ENCODE results near the gene SMAD3.
"Not testable (repeated sequence)": the region's sequence is repeated elsewhere in the genome, so short reads cannot be mapped to it uniquely, and the experiment has no call there.

Gene SMAD3

DNA sequence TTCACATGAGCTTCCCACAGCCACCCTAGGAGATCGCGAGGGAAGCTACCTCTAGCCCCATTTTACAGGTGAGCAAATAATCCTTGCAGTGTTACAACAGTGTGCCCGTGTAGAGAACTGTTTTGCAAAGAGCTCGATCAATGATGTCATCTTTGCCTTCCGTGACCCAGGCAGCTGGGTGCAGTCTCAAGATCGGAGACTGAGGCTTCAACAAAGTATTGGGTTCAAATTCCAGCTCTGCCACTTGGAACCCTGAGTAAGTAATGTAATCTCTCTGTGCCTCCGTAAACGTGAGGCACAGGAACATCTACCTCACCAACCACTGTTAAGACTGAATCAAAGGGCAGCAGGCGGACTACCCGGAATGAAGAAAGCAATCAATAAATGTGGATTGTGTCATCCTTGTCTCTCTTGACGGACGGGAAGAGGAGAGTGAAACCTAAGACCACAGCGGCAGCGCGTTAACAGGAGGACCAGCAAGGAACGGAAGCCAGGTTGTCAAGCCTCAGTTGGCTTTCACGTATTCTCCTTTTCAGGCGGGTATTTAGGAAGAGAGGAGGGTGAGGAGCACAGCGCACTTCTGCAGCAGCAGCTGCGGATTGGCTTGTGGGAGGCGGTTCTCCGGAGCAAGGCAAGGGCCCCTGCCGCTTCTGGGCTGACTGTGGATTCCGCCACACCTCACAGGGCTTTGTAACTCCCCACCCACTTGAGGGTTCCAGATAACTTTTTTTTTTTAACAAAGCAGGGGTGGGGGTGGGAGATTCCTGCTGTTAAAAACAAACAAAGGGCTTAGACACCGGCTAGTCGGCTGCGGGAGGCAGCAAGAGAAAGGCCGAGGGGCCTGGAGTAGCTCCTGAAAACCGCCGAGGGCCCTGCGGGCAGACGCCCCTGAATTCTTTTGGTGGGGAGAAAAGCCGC lies 1.5 kb upstream of the SMAD3 start:
- DNase-seq, result no peak

DNA sequence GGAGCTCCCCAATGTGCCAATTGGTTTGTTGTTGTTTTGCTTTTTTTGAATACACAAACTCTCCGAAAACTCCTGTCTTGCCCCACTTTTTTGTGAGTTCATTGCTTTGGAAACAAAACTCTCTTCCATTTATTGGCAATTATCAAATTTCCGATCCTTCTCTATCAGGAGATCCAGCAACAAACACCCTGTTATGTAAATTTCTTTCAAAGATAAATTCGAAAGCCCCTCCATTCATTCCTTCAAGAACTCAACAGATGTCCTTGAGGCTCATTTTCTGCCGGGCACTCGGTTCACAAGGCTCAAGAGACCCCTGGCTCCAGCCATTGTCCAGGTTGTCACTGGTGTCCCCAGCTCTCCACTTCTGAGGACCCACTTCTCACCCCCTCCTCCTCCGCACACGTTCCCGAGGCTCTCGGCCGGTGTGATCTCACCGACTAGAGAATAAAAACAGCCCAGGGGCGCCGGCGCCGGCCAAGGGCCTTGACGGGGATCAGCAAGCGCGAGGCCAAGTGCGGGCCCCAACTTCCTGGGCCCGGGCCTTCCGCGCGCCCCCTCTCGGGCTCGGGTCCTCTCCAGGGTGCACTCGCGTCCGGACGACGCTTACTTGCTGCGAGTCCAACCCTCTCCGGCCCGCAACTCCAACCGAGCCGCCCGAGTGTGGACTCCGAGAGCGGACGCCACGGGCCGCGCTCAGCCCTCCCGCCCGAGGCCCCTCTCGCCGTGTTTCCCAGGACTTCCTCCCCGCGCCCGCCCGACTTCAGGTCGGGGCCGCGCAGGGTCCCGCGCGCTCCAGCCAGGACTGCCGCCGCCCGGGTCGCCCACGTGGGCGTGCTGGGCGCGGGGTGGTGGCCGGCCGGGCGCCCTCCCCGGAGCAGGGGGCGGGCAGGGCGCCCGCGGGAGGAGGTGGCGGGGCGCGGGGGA lies 533 bp upstream of the SMAD3 start:
- peak; percentile 43 for DNase-seq

DNA sequence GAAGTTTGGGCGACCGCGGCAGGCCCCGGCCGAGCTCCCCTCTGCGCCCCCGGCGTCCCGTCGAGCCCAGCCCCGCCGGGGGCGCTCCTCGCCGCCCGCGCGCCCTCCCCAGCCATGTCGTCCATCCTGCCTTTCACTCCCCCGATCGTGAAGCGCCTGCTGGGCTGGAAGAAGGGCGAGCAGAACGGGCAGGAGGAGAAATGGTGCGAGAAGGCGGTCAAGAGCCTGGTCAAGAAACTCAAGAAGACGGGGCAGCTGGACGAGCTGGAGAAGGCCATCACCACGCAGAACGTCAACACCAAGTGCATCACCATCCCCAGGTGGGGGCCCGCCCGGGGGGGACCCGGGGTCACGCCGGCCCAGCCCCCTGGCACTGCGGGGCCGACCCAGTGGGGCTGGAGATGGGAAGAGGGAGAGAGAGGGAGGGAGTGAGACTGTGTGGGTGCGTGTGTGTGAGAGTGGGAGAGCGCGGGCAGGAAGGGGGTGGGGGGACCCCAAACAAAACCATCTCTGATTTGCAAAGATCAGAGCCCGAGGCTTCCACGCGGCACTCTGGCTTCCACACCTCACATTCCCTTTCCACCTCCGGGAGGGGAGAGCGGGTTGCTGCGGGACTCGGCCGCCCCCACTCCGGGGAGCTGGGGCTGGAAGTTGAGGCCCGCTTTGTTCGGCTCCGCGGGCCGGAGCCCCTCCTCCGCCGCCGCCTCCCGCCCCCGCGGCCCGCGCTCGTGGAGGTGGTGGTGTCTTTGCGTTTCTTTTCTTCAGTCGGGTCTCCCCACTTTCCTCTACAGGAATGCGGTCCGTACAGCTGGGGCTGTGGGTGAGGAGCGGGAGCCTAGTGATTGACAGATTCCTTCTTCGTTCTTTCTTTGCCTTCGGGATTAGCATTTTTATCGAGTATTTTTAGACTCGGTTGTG lies 898 bp downstream of the SMAD3 start:
- peak; percentile 58 for DNase-seq

DNA sequence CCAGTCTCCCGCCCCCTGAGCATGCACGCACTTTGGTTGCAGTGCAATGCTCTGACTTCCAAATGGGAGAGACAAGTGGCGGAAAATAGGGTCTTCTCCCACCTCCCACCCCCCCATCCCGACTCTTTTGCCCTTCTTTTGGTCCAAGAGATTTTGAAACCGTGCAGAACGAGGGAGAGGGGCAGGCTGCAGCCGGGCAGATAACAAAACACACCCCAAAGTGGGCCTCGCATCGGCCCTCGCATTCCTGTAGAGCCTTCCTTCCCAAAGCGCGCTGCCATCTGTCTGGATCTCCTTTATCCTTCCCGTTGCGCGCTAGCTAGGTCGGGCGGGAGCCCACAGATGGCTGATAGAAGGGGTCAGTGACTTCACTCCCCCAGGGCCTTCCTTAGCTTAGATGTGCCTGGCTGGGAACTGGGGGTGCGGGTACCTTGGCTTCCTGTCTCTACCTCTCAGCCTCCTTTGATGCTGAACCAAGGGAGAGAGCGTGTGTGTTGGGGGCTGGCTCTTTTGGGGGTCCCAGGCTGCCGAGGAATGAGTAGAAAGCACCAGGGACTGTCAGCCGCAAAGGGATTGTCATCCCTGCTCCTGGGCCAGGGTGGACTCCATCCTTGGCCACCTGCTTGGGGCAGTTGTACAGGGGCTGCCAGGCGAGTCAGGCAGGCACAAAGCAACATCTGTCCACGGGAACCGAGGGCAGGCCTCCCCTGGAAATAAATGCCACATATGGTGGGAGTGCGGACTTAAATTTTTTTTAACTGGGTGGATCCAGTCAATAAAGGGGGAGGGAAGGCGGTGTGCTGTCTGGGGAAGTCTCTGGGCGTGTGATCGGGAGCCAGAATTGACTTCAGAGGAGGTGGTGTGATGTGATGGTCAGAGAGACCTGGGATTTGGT lies 1.8 kb downstream of the SMAD3 start:
- DNase-seq, result no peak

DNA sequence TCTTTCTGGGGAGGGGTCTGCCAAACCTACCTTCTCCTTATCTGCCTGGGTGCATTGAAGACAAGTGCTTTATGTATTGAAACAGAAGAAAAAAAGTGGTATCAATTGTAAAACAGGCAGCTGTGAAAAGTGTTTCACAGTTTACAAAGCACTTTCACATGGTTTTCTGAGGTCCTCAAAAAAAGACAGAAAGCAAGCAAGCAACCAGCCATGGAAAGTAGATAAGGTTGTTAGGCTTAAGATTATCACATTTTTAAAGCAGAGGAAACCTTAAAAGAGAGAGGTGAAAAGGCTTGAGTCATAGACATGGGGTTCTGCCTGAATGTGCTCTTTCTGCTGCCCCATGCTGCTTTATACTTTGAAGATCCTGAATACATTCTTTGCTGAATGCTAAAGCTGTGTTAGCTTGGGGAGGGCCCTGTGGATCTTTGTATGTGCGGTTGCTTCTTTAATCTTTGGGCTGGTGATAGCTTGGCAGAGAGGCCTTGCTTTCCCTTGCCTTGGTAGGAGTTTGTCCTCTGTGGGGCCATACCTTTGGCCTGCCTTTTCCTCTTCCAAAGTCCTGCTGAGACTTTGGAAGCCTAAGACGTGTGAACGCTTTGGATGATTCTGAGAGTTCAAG lies 2.6 kb downstream of the SMAD3 start:
- DNase-seq, result no peak

DNA sequence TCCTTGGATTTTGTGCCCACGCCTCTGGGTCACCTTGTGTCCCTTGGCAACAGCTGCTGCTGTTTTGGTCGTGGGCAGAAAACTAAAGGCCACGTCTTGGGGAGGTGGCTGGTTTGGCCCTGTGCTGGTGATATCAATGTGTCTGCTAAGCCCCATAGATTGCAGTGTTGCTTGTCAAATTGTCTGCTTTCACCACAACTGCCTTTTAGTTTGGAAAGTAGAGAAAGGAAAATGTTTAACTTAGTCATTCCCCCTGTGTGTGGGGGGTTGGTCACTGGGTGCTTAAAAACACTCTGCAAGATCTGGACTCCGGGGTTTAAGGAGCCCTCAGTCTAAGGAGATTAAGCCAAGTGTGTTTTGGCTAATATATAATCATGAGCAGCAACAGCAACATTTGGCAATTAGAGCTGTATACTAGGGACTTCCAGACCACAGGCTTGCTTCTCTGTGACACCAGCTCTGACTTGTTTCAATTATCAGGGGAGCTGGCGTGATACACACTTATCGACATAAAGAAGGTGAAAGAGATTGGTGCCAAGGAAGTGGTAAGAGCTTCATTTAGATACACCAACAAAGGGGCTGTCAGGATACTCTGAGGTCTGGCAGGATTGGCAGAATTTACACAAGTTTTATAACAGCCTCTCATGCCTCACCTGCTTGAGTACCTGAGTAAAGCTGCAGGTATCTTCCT lies 3.5 kb downstream of the SMAD3 start:
- DNase-seq, result no peak

DNA sequence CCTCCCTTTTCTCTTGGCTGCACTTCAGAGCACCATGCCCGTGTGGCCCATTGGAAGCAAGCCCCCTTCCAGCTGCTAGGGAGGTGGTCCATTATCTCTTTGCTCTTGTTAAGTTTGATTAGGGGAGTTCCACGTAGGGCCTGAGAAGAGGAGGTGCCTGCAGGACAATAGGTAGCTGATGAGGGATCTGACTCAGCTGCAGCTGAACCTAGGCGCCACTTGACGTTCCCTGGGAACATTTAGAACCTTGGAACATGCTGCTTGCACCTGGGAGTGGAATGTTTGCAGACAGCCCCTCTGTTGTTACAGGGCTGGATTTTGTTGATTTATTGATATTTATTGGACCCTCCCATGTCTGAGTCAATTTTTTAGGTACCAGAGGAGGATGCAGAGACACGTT lies 4.7 kb downstream of the SMAD3 start:
- no peak for DNase-seq

DNA sequence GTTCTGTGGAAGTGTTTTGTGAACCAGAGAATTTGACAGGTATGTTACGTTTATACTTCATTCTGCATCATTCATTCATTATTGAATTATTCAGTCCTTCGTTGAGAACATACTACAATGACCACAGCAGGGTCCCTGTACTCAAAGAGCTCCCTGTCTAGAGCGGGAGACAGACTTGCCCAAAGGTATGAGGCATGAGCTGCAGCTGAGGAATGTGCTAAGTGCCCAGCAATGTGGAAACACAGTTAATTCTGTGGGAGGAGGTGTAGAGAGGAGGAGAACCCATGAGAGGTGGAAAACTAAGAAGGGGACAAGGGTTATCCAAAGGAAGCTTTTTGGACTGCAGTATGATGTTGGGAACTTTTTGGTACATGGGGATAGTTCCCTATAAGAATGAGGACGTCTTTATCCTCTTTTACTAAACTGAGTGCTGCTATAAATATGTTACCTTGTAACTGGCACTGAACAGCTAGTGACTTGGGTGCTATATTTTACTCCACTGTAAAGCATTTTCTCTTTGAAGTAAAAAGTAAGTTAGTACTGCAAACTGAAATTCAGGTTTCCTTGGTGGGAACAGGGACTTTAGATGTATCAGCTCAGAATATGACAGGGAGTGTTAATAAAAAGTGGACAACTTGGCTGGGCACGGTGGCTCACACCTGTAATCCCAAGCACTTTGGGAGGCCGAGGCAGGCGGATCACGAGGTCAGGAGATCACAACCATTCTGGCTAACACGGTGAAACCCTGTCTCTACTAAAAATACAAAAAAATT lies 5.7 kb downstream of the SMAD3 start:
- DNase-seq, result no peak

DNA sequence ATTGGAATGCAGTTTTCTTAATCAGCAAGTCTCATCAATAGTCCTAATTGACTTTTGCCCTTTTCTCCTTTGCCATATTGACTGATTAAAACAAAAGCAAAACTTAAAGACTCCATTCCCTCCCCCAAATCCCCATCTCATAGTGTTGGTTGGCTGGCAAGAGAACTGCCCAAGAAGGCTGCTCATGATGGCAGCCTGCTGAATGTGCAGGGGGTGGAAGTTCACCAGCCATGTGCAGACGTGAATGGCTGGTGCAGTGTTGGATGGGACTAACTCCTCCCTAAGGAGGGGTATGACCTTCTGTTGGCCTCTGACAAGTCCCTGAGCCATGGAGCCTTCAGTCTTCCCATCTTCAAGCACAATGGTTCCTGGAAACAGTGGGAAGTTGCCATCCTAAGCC lies 7.0 kb downstream of the SMAD3 start:
- no peak for DNase-seq

DNA sequence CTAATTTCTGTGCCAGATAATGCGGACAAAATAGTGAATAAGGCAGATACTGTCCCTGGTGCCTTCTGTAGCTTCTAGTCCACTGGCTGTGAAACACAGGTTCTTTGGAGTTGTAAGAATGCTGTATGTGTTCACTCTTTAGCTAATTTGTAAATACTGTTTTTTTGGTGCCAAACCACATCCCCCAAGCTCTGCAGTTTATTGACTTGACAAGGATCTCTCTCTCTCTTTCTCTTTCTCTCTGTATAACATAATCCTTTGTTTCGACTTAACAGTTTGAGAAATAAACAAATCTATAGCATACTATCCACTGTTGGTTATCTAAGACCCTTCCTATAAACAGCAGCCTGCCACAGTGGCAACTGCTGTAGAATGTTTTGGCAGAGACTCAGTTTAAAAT lies 7.6 kb downstream of the SMAD3 start:
- no peak for DNase-seq

DNA sequence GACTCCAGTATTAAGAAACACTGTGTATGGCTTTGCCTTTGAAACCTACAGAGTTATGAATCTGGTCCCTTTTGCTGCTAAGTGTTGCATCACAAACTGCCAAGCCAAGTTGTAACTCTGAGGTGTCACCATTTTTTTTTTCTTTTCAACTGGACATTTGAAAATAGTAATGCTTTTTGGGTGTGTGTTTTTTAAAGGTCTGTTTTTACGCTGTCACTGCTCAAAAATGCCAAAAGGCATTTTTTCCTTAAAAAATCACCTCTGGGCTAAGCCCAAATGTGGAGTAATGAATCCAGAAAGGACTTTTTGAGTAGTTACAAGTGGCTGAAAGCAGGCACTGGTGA lies 9.5 kb downstream of the SMAD3 start:
- no peak for DNase-seq

DNA sequence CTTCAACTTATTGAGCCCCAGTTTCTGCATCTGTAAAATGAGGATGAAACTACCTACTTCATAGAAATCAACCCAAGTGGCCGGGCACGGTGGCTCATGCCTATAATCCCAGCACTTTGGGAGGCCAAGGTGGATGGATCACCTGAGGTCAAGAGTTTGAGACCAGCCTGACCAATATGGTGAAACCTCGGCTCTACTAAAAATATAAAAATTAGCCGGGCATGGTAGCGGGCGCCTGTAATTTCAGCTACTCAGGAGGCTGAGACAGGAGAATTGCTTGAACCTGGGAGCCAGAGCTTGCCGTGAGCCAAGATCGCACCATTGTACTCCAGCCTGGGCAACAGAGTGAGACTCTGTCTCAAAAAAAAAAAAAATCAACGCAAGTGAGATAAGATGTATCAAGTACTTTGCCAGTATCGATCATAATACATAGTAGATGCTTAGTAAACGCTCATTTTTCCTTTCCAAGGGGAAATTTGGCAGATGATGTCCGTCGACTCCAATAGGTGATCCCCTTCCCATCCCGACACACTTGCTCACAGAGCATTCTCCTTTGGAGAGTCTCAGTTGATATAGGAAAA lies 10.2 kb downstream of the SMAD3 start:
- DNase-seq, result not testable (repeated sequence)

DNA sequence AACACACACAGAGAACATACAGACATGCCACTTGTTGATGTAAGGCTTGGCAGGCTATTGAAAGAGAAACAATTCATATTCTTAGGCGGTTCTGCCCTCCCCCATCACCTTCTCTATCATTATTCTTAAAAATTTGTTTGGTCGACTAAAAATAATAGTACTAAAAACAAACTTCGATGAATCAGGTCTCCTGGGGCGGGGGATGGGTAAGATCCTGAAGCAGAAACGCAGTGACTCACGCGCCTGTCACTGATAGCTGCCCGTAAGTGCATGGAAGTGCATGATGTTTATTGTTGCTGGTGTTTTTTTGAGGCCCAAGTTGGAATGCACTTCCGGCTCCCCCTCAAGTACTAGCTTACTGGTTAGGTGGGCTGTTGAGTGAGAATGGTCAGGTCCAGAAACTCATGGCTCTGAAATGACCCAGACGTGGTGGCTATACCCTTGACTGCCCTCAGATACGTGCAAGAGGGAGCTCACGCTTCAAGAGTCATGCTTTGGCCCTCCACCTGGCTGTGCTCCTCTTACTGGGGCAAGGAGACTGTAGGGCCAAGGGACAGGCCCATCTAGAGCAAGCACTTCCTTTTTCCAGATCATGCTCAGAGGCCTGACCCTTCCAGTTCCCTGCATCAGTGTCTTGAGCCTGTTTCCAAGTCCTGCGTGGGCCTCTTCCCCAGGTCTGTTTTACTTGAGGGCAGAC lies 10.9 kb downstream of the SMAD3 start:
- DNase-seq, result peak; percentile 75

DNA sequence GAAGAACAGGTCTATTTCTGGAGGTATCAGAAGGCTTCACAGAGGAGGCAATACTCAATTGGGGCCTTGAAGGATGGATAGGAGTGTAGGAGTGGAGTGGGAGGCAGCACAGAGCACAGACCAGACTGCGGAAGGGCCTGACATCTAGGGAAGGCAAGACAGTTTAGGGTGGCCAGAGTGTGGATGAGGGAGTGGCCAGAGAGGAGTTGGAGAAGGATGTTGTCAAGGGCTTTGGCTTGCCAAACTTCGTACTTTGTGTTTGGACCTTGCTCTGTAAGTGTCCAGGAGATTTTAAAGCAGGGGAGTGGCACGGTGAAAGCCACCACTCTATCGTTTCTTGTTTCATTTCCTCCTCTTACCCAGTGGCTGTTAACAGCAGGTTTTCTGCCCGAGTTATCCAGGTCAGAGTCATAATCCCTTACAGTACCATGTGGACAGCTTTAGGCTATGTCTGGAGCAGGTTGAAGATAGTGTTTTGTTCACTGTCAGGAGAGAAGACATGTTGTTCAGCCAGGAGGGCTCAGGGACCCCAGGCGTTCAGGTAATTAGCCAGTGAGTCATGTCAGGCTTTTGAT lies 12.3 kb downstream of the SMAD3 start:
- DNase-seq, result no peak

DNA sequence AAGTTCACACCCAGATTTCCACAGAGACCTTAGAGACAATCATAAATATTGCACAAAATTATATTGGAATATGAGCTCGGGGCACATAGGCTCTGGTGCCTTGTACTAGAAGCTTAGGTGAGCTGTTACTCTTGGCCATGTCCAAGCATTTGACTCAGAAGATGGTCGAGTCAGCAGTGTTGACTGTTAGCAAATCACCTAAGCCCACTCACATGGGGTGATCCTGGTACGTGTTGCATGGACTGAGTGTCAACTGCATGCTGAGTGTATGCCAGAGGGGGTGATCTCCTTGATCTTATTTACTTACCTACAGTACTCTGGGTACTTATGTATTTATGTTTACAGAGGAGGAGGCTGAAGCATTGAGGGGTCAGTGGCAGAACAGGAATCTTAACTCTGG lies 14.0 kb downstream of the SMAD3 start:
- no peak for DNase-seq

DNA sequence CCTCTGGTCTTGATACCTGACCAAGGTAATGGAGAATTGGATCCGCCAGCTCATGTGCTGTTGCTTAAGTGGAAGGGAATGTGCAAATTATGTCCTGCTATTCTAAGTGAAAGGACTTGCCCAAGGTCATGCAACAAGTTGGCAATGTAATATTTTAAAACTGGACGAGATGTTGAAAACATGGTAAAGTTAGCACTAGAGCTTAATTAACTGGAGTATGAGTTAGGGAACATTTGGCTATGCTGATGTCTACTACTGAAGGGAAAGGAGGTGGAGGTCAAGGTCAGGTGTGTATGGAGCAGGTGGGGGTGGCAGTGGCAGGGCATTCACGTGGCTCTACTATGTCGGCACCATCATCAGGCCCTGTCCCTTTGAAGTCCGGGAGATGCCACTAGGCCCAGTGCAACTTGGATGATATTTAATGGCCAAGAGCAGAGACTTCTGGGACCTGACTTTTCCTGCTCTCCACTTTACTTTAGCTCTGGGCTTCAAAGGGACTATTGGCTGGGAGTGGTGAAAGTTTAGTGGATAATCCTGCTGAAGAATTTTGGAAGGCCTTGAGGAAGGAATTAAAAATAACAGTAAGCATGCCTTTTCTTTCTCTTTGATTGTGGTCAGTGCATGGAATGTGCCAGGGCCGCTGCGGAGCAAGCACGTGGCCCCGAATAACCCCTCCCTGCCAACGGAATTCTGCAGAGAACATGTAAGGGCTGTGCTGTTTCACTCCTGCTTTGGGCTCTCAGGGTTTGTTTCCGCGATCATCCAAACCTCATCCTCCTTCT lies 14.9 kb downstream of the SMAD3 start:
- no peak for DNase-seq

DNA sequence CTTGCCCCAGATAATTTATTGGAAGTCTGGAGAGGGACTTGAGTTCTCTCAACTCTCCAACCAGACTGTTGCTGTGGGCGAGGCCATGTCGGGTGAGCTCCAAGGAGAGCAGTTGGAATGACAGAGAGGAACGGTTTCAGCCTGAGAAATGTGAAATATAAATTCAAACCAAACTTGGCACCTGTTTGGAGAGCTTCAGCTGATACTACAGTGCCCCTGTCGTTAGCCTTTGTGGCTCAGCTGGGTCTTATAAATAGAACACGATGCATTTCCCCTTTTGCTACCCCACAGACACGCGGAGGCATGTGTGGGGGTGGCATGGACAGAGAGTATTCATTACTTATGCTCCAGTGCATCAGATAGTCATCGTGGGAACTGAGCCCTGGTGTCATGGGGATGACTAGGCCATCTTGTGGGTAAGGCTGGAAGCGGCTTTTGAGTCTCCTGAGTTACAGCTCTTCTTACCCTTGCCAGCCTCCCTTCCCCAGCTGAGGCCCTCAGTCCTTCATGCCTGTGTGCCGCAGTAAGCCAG lies 15.6 kb downstream of the SMAD3 start:
- DNase-seq, result peak; percentile 65

All from stimulated activated CD4-positive, alpha-beta T cell treated with anti-CD3 and anti-CD28 coated beads, Interleukin-4, amount 100 ng/mL, for 1 hour (primary cell).